GM12891 (cell line): ENCODE measurements around the gene MYL9.

Source experiments
- PAX5 ChIP-seq: IDR thresholded peaks from 2 replicates; pipeline ENCODE4 v1.6.1; 2011; ENCODE audit warnings: low read length, moderate library complexity, mild to moderate bottlenecking; ENCODE audit not compliant: insufficient read depth, severe bottlenecking
- POLR2A ChIP-seq: IDR thresholded peaks from 2 replicates; pipeline ENCODE4 v1.6.1; 2011; ENCODE audit warnings: low read depth, low read length, control low read depth
- POLR2AphosphoS5 ChIP-seq: IDR thresholded peaks from 2 replicates; pipeline ENCODE4 v1.6.1; 2011; ENCODE audit warnings: low read depth, low read length, control low read depth
- POU2F2 ChIP-seq: IDR thresholded peaks from 2 replicates; pipeline ENCODE4 v1.6.1; 2011; ENCODE audit warnings: low read depth, mild to moderate bottlenecking, control low read depth, low read length, moderate library complexity
- SPI1 ChIP-seq: IDR thresholded peaks from 2 replicates; pipeline ENCODE4 v1.6.1; 2011; ENCODE audit warnings: low read depth, low read length, control low read depth
- TAF1 ChIP-seq: IDR thresholded peaks from 2 replicates; pipeline ENCODE4 v1.6.1; 2011; ENCODE audit warnings: low read depth, low read length, control low read depth

- TF ChIP-seq POLR2AphosphoS5, result no peak
- no peak for TF ChIP-seq SPI1
- no peak for TF ChIP-seq POLR2A
- TF ChIP-seq TAF1, result no peak
- TF ChIP-seq POU2F2, result no peak
- TF ChIP-seq PAX5, result no peak
Measured at GRCh38 chr20:36541768-36542488, 609 bp downstream of the MYL9 start.
